ENCODE results near the gene ABCG1.

ABCG1 gene

DNA sequence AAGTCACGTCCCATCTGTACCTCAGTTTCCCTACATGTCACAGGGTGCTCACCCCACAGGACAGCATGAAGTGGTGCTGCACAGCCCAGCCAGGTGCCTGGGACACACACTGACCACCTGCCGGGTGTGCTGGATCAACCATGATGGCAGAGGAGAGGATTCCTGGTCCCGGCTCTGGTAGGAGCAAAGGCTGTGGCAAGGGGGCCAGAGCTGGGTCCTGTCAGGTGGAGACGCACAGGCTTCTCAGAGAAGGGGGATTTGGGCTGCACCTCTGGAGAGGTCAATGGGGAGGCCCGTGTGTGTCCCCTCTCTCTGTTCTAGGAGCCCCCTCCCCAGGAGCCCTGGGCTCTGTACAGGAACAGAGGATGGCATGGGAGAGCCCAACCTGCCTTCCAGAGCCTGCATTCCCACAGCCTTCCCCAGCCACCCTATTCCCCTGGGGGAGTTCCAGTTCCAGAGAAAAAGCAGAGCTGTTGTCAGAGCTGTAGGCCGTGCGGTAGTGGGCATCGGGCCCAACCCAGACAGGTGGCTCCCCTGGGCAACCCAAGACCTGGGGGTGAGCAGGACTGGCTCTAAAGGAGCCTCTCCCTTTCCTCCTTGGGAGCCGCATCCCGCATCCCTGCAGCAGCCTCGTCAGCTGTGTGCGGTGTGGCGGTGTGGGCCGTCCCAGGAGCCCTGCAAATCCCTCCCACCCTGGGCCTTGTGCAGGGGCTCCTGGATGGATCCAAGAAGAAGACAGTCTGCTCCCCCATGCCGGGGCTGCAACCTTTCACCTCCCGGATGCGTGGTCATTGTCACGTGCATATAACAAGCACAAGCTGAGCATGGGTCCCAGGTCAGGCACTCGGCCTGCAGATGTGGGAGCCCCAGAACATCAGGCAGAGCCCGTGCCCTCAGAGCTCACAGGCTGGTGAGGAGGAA lies 99.1 kb downstream of the ABCG1 start:
- TF ChIP-seq Cebpa-rat (IDR thresholded peaks at IDR 0.05) = no peak
- H3K27me3 ChIP-seq = peaks cover 0 to 13% (median 0%) of the 10 kb centered on the region in 11 experiments; a peak in 6 of 22 replicates

DNA sequence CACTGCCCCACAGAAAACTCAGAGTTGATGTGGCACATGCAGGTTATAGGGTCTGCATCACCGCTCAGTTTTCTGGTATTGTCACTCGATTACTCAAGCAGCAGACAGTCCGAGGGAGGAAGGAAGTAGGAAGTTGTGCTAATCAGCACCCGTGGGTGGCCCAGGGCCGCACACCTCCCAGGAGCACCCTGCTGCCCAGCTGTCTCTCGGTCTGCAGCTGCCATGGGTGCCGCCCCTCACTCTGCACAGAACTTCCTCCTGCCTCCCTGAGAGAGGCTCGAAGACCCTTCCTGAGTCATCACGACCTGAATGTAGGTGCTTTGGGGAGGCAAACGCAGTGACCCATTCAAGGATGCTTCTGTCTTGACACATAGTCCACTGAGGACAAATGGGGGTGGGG lies 100.4 kb downstream of the ABCG1 start:
- H3K27me3 ChIP-seq = peaks cover 0 to under 1% (median 0%) of the 10 kb centered on the region in 11 experiments; a peak in 1 of 22 replicates
- peak overlapping the region; percentile 72 to 94 (median 84) for H3K4me2 ChIP-seq

More for the DNA sequence above, 99.1 kb downstream of the ABCG1 start:
- no peaks in the 10 kb centered on the region; a peak in 1 of 22 replicates for H4K20me1 ChIP-seq
- H3K9me3 ChIP-seq (replicated peaks in 1 of 11) = no peaks in the 10 kb centered on the region
- H3K36me3 ChIP-seq = no peaks in the 10 kb centered on the region
- peak overlapping the region in 5 of 11 experiments; percentile 23 to 85 (median 83); a peak in 9 of 22 replicates for H3K27ac ChIP-seq
- H3K4me3 ChIP-seq = no peak overlapping the region
- H3K9ac ChIP-seq = peak overlapping the region in 3 of 11 experiments; percentile 69 to 75 (median 72); a peak in 4 of 22 replicates
- peak overlapping the region; percentile 10 to 94 (median 84); a peak in 19 of 22 replicates for H3K4me2 ChIP-seq
- H3K4me1 ChIP-seq = peaks cover 25 to 84% (median 72%) of the 10 kb centered on the region in 10 experiments

DNA sequence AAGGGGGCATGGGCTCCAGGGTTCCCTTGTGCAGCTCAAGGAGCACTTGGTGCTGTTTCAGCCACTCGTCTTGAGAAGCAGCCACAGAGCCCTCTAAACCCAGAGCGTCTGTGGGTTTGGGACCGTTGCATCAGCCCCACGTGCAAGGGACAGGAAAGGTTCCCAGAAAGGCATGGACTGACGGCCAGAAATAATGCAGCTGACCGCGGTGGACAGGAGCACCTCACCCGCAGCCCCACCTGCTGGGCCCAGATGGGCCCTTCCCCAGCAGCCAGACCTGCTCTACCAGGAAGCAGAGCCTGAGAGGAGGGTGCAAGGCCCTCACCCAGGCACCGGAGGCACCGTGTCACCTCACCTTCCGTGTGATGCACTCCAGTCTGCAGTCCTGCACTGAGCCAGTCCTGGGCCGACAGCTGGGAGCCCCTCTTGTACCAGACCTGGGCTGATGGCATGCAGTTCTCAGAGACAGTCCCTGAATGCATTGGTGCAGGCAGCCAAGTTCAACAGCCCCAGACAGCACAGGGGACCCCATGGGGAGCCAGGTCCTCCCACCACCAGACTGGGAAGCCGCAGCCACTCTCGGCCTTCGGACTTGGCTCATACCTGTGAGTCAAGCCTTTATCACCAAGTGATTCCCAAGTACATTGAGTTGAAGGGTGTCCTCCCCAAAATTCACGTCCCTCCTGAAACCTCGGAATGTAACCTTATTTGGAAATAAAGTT lies 101.1 kb downstream of the ABCG1 start:
- Histone ChIP-seq H3K4me2 (peak overlapping the region; percentile 72 to 94 (median 84)), H3K4me1 (peaks cover 15 to 64% (median 54%) of the 10 kb centered on the region in 10 experiments), H3K4me3 (peak overlapping the region in 1 of 10 experiments; percentile 26; a peak in 1 of 20 replicates), H3K9me3 (replicated peaks in 1 of 11) (peaks cover 0 to 9% (median under 1%) of the 10 kb centered on the region in 11 experiments; a peak in 8 of 22 replicates), H3K27me3 (no peaks in the 10 kb centered on the region), H3K9ac (peak overlapping the region in 5 of 11 experiments; percentile 7 to 75 (median 67); a peak in 7 of 22 replicates), H3K27ac (peak overlapping the region in 8 of 11 experiments; percentile 16 to 85 (median 60); a peak in 14 of 22 replicates), H3K36me3 (no peaks in the 10 kb centered on the region), H4K20me1 (no peaks in the 10 kb centered on the region; a peak in 1 of 22 replicates)
- no peak for TF ChIP-seq Cebpa-rat (IDR thresholded peaks at IDR 0.05)

More for the DNA sequence above, 100.4 kb downstream of the ABCG1 start:
- Histone ChIP-seq H3K9ac (peak overlapping the region in 4 of 11 experiments; percentile 57 to 75 (median 70); a peak in 7 of 22 replicates), H3K36me3 (no peaks in the 10 kb centered on the region), H3K27ac (peak overlapping the region in 8 of 11 experiments; percentile 16 to 85 (median 60); a peak in 14 of 22 replicates), H3K9me3 (replicated peaks in 1 of 11) (0 out of 22 replicates have a peak, but pooled peaks cover 0 to 4% (median 0%) of the 10 kb centered on the region in 11 experiments), H3K4me1 (peaks cover 15 to 71% (median 59%) of the 10 kb centered on the region in 10 experiments), H3K4me3 (peak overlapping the region in 1 of 10 experiments; percentile 26; a peak in 1 of 20 replicates), H4K20me1 (no peaks in the 10 kb centered on the region; a peak in 1 of 22 replicates)
- peak in 1 of 11 experiments; percentile 68; a peak in 2 of 22 replicates for TF ChIP-seq Cebpa-rat (IDR thresholded peaks at IDR 0.05)

GRCh38 chr21:42320791-42321190 lies 101.9 kb downstream of the ABCG1 start:
- H3K9me3 ChIP-seq (replicated peaks in 1 of 11) = peaks cover 5 to 17% (median 8%) of the 10 kb centered on the region in 11 experiments; a peak in 20 of 22 replicates
- no peaks in the 10 kb centered on the region for H3K27me3 ChIP-seq
- H3K4me3 ChIP-seq = no peak overlapping the region
- no peaks in the 10 kb centered on the region for H3K36me3 ChIP-seq
- no peaks in the 10 kb centered on the region for H4K20me1 ChIP-seq
- no peak overlapping the region; a peak in 2 of 22 replicates for H3K9ac ChIP-seq
- no peak for TF ChIP-seq Cebpa-rat (IDR thresholded peaks at IDR 0.05)
- peaks cover 15 to 56% (median 48%) of the 10 kb centered on the region in 10 experiments for H3K4me1 ChIP-seq
- peak overlapping the region in 4 of 11 experiments; percentile 52 to 85 (median 84); a peak in 7 of 22 replicates for H3K27ac ChIP-seq
- peak overlapping the region in 6 of 11 experiments; percentile 75 to 94 (median 86); a peak in 11 of 22 replicates for H3K4me2 ChIP-seq

GRCh38 chr21:42321231-42321630 lies 102.3 kb downstream of the ABCG1 start:
- no peak overlapping the region; a peak in 1 of 22 replicates for H3K9ac ChIP-seq
- no peak for TF ChIP-seq Cebpa-rat (IDR thresholded peaks at IDR 0.05)
- H3K9me3 ChIP-seq (replicated peaks in 1 of 11) = peaks cover 7 to 17% (median 10%) of the 10 kb centered on the region in 11 experiments; a peak in 20 of 22 replicates
- no peaks in the 10 kb centered on the region for H3K36me3 ChIP-seq
- peak overlapping the region in 4 of 11 experiments; percentile 78 to 94 (median 91); a peak in 3 of 22 replicates for H3K4me2 ChIP-seq
- H3K27ac ChIP-seq = peak overlapping the region in 4 of 11 experiments; percentile 52 to 85 (median 84); a peak in 7 of 22 replicates
- no peak overlapping the region for H3K4me3 ChIP-seq
- no peaks in the 10 kb centered on the region for H3K27me3 ChIP-seq
- H3K4me1 ChIP-seq = peaks cover 15 to 52% (median 47%) of the 10 kb centered on the region in 10 experiments
- no peaks in the 10 kb centered on the region for H4K20me1 ChIP-seq

GRCh38 chr21:42321845-42322244 lies 102.9 kb downstream of the ABCG1 start:
- Histone ChIP-seq H3K4me2 (no peak overlapping the region), H3K9ac (no peak overlapping the region), H4K20me1 (no peaks in the 10 kb centered on the region), H3K4me1 (peaks cover 15 to 46% (median 41%) of the 10 kb centered on the region in 10 experiments), H3K27ac (peak overlapping the region in 4 of 11 experiments; percentile 52 to 85 (median 84); a peak in 6 of 22 replicates), H3K27me3 (no peaks in the 10 kb centered on the region), H3K9me3 (replicated peaks in 1 of 11) (peaks cover 7 to 17% (median 10%) of the 10 kb centered on the region in 11 experiments; a peak in 20 of 22 replicates), H3K4me3 (no peak overlapping the region), H3K36me3 (no peaks in the 10 kb centered on the region)
- TF ChIP-seq Cebpa-rat (IDR thresholded peaks at IDR 0.05) = no peak

- no peaks in the 10 kb centered on the region for H3K27me3 ChIP-seq
- no peak for TF ChIP-seq Cebpa-rat (IDR thresholded peaks at IDR 0.05)
- peaks cover 4 to 15% (median 10%) of the 10 kb centered on the region in 10 experiments for H3K4me1 ChIP-seq
- H3K4me2 ChIP-seq = no peak overlapping the region
- no peak overlapping the region for H3K4me3 ChIP-seq
- H4K20me1 ChIP-seq = no peaks in the 10 kb centered on the region
- H3K9ac ChIP-seq = no peak overlapping the region
- H3K27ac ChIP-seq = no peak overlapping the region
- H3K9me3 ChIP-seq (replicated peaks in 1 of 11) = peaks cover 7 to 17% (median 10%) of the 10 kb centered on the region in 11 experiments; a peak in 20 of 22 replicates
- no peaks in the 10 kb centered on the region for H3K36me3 ChIP-seq
Measured at GRCh38 chr21:42324896-42325295, 106.0 kb downstream of the ABCG1 start.

All from BLaER1 treated with 17β-estradiol and CSF1 and Interleukin-3, amounts not matched to agents 10 nM and 100 nM (cell line).